Measurements from ENCODE around the gene SOCS1. TPM values are rescaled to one million over a fixed set of nuclear protein-coding genes. Genes with fewer than 3 reads are reported as not detected.

Gene SOCS1
- total and polyA plus RNA-seq, 2 of the 4 experiments (the other 2 are of a cell fraction): 2.0 to 22.0 TPM

DNA sequence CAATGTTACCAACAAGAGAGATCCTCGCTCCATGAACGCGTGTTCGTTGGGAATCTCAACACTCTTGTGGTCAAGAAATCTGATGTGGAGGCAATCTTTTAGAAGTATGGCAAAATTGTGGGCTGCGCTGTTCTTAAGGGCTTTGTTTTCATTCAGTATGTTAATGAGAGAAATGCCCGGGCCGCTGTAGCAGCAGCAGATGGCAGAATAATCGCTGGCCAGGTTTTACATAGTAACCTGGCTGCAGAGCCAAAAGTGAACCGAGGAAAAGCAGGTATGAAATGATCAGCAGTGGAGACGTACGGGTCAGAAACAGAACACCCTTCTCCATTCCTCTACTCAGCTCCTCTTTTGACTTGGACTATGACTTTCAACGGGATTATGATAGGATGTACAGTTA is 13.3 kb downstream of the SOCS1 start:
- Histone ChIP-seq H3K4me3 (ENCODE audit: insufficient read depth, low read depth, low read length) (no peak overlapping the region), H4K5ac (ENCODE audit: low read depth, low read length) (no peak overlapping the region), H2BK15ac (ENCODE audit: low read depth, low read length) (no peak overlapping the region), H3K23ac (ENCODE audit: low read depth, low read length) (no peak overlapping the region), H3K9ac (ENCODE audit: low read depth, low read length) (no peak overlapping the region), H3K56ac (ENCODE audit: extremely low read depth, insufficient read depth, low read length) (no peak overlapping the region), H3K27me3 (ENCODE audit: control insufficient read depth, insufficient read depth, low read length) (peaks cover 6% of the 10 kb centered on the region), H4K20me1 (ENCODE audit: insufficient read depth, low read length) (no peaks in the 10 kb centered on the region), H2AK9ac (replicated peaks; ENCODE audit: low read depth, low read length, poor library complexity) (no peak overlapping the region), H2BK5ac (ENCODE audit: low read depth, low read length, poor library complexity, severe bottlenecking) (no peak overlapping the region), H3K9me1 (ENCODE audit: insufficient read depth, low read length) (no peaks in the 10 kb centered on the region), H3K4me2 (ENCODE audit: low read depth, low read length) (no peak overlapping the region), H3K36me3 (ENCODE audit: control insufficient read depth, insufficient read depth, low read length) (no peaks in the 10 kb centered on the region), H2AFZ (replicated peaks; ENCODE audit: low read length, poor library complexity) (no peak overlapping the region), H2AK5ac (ENCODE audit: low read depth, low read length) (no peak overlapping the region), H3K14ac (replicated peaks; ENCODE audit: low read depth, low read length) (no peak overlapping the region), H3K4ac (ENCODE audit: low read depth, low read length) (no peak overlapping the region), H3K9me3 (ENCODE audit: control insufficient read depth, insufficient read depth, low read length) (no peaks in the 10 kb centered on the region), H3K27ac (ENCODE audit: insufficient read depth, low read length) (no peak overlapping the region), H2BK20ac (ENCODE audit: low read depth, low read length) (no peak overlapping the region), H3K4me1 (ENCODE audit: control insufficient read depth, insufficient read depth, low read length) (0 out of 2 replicates have a peak, but pooled peaks cover 2% of the 10 kb centered on the region), H3K18ac (ENCODE audit: low read depth, low read length) (no peak overlapping the region), H4K8ac (ENCODE audit: low read depth in 2 of 2, low read length in 2 of 2) (no peak overlapping the region), H2BK120ac (ENCODE audit: low read depth, low read length) (no peak overlapping the region), H4K91ac (ENCODE audit: insufficient read depth, low read depth, low read length) (no peak overlapping the region), H3K79me1 (ENCODE audit: low read depth in 1 of 2, low read length in 2 of 2) (no peaks in the 10 kb centered on the region)
- in situ Hi-C loops (cut with MboI; ENCODE audit: low sequenced_read_pairs): no loop called here
- ATAC-seq (ENCODE audit: low read depth) (no peak), DNase-seq (no peak)
- POLR2A ChIA-PET (ENCODE audit: unreplicated experiment): no interaction called here
- intact Hi-C loops (cut with micrococcal nuclease): no loop called here
- TF ChIP-seq CHD1 (IDR thresholded peaks at IDR 0.05; ENCODE audit: low read depth, low read length): no peak
- no peak for TF ChIP-seq CEBPB (IDR thresholded peaks at IDR 0.05; ENCODE audit: low read depth, low read length)
- no peak for TF ChIP-seq ELK1 (IDR thresholded peaks at IDR 0.05; ENCODE audit: borderline replicate concordance, low read depth, low read length)
- TF ChIP-seq POLR2A (IDR thresholded peaks at IDR 0.05; ENCODE audit: low read depth, low read length): no peak
- no peak for TF ChIP-seq FOS (IDR thresholded peaks at IDR 0.05; ENCODE audit: low read depth, low read length)
- no peak for TF ChIP-seq MAFK (IDR thresholded peaks at IDR 0.05; ENCODE audit: low read depth, low read length)
- TF ChIP-seq NFE2L2 (IDR thresholded peaks at IDR 0.05; ENCODE audit: low read depth, low read length): no peak
- no TSS peak for BruUV-seq (replicated peaks)
- 92% methylated on average over 8 of the region's 12 CpGs; no CpG with 5 or more reads in 1 of the 2 experiments for WGBS, 2 experiments (ENCODE audit: extremely low coverage in 2 of 2, insufficient read length in 1 of 2)
- CTCF ChIA-PET: interaction anchor here (1.0 kb wide), 1 partner anchor 13 kb away, joined by 3 read pairs; no protein-coding TSS in a partner anchor
- dilution Hi-C loops (cut with HindIII; ENCODE audit: low sequenced_read_pairs, unreplicated experiment): no loop called here

All from IMR-90 (cell line).